Activated T-helper 1 cell treated with anti-CD3 and anti-CD28 coated beads, Interleukin-12 subunit alpha, Interleukin-12 subunit beta, Interleukin-2, Interleukin-4 antibody, amounts not matched to agents 30 ng/mL and 10 ng/mL and 1 ng/mL, durations not matched to agents 14 hours and 24 hours and 36 hours (primary cell): ENCODE results near the gene CMSS1. TPM values are rescaled to one million over a fixed set of nuclear protein-coding genes. Genes with fewer than 3 reads are reported as not detected.
A peak's percentile ranks its signal among the peaks of the same experiment; 100 is the strongest.

Experiments
- DNase-seq: peaks from one replicate; pipeline ENCODE4 v3.0.0; 2021; ENCODE audit warnings: low spot score
- H3K27ac Mint-ChIP-seq: one replicate; pipeline ENCODE4 v1.8.0; 2021; ENCODE audit warnings: mild to moderate bottlenecking, mixed read lengths
- H3K27me3 Mint-ChIP-seq: one replicate; pipeline ENCODE4 v1.8.0; 2022; ENCODE audit warnings: mild to moderate bottlenecking, moderate library complexity, mixed read lengths; ENCODE audit not compliant: insufficient read depth
- H3K36me3 Mint-ChIP-seq: one replicate; pipeline ENCODE4 v1.8.0; 2021; ENCODE audit warnings: low read depth, mixed read lengths
- H3K4me1 Mint-ChIP-seq: one replicate; pipeline ENCODE4 v1.8.0; 2021; ENCODE audit warnings: low read depth, mixed read lengths
- H3K4me3 Mint-ChIP-seq: one replicate; pipeline ENCODE4 v1.8.0; 2021; ENCODE audit warnings: mild to moderate bottlenecking, moderate library complexity, mixed read lengths
- H3K9me3 Mint-ChIP-seq: one replicate; pipeline ENCODE4 v1.8.0; 2021; ENCODE audit warnings: mixed read lengths
- intact Hi-C: fragments of 100-400 bp; cut with micrococcal nuclease; formaldehyde crosslinking; loops from one replicate; pipeline ENCODE4 v1.15.1; 2024
- total RNA-seq: library from RNA; stranded (reverse); gene quantifications from 2 replicates; pipeline ENCODE4 v1.2.3, GENCODE V29; 2022

CMSS1 gene
- total RNA-seq, 1 donor from 2014 or later: 108 TPM

DNA sequence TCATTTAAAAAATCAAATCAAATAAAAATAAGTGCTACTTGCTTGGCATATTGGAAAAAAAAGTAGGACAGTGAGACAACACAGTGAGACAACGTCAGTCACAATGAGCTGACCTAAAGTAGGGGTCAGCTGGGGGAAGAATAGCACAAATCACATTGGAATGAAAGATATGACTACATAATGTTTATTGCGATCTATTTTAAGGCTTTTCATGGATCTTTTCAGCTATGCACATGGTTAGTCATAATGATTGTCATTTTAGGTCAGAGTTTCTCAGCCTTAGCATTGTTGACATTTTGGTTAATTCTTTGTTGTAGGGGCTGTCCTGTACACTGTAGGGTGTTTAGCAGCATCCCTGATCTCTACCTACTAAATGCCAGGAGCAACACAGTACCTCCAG, 44.5 kb downstream of the CMSS1 start:
- intact Hi-C loops: no loop called here
- Mint-ChIP-seq H3K4me1 (peaks cover 81% of the 10 kb centered on the region), H3K27ac (no peak overlapping the region), H3K4me3 (no peak overlapping the region), H3K9me3 (no peaks in the 10 kb centered on the region), H3K36me3 (peaks cover 31% of the 10 kb centered on the region), H3K27me3 (peaks cover 3% of the 10 kb centered on the region)
- no peak for DNase-seq

DNA sequence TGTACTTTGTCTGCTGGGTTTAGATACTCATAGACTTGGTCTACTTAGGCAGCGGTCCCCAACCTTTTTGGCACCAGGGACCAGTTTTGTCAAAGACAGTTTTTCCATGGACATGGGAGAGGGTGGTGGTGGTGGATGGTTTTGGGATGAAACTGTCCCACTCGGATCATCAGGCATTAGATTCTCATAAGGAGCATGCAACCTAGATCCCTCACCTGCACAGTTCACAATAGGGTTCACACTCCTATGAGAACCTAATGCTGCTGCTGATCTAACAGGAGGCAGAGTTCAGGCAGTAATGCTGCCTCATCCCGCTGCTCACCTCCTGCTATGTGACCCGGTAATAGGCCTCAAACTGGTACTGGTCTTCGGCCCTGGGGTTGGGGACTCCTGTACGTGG, 45.3 kb downstream of the CMSS1 start:
- Mint-ChIP-seq H3K27me3 (peaks cover 3% of the 10 kb centered on the region), H3K9me3 (no peaks in the 10 kb centered on the region), H3K36me3 (peaks cover 31% of the 10 kb centered on the region), H3K27ac (no peak overlapping the region), H3K4me1 (peaks cover 89% of the 10 kb centered on the region), H3K4me3 (no peak overlapping the region)
- DNase-seq: no peak
- intact Hi-C loops: no loop called here

DNA sequence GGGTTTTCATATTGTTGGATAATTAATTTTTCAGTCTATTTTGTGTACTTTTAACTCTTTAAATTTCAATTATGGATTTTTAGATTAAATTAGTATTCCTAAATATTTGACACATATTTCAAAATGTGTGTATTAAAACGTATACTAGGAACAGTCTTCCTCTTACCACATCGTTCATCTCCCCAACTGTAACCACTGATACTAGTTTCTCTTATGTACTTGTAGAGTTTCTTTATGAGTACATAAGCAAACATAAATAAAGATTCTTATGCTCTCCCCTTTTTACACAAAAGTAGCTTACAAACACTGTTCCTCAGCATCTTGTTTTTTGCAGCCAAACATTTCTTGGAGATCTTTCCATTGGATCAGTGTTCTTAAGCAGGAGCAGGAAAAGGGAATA, 45.9 kb downstream of the CMSS1 start:
- Mint-ChIP-seq H3K9me3 (no peaks in the 10 kb centered on the region), H3K4me3 (peak overlapping the region; percentile 44), H3K27ac (peak overlapping the region; percentile 74), H3K4me1 (peaks cover 94% of the 10 kb centered on the region), H3K36me3 (peaks cover 29% of the 10 kb centered on the region), H3K27me3 (peaks cover 3% of the 10 kb centered on the region)
- intact Hi-C loops: no loop called here
- DNase-seq: no peak

DNA sequence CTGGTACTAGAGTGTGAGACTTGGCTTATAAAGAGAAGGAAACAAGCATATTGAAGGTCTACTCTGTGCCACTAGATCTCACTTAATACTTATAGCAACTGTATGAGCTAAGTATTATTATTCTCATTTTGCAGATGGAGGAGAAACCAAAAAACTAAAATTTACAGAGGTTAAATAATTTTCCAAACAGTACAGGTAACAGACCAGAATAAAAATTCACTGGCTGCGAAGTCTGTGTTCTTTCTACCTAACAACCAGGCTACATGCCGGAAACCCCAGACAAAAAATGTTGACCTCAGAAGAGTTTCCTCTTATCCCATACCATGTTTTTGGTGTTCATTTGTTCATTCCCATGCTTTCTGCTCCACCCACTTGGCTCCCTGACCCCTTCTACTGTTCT, 46.6 kb downstream of the CMSS1 start:
- intact Hi-C loops: no loop called here
- no peak for DNase-seq
- H3K4me1 Mint-ChIP-seq: peaks cover 94% of the 10 kb centered on the region
- peaks cover 3% of the 10 kb centered on the region for H3K27me3 Mint-ChIP-seq
- no peak overlapping the region for H3K27ac Mint-ChIP-seq
- no peaks in the 10 kb centered on the region for H3K9me3 Mint-ChIP-seq
- peak overlapping the region; percentile 44 for H3K4me3 Mint-ChIP-seq
- peaks cover 24% of the 10 kb centered on the region for H3K36me3 Mint-ChIP-seq

DNA sequence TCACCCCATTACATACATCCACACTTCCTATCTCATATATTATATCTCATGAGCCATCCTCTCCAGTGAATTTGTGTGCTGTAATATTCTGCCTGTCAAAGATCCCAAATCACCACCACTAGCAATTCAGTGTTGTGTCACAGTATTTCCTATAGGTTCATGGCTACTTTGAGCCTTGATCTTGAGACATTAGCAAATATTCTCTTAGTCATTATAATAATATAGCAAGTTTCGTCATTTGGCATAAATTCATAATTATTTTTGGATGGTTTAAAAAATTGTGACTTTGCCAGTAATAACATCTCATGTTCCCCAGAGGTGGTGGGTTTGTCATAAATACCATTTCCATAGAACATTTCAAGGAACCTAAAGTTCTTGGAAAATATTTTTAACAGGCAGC, 47.7 kb downstream of the CMSS1 start:
- Mint-ChIP-seq H3K36me3 (peaks cover 30% of the 10 kb centered on the region), H3K27me3 (peaks cover 3% of the 10 kb centered on the region), H3K9me3 (no peaks in the 10 kb centered on the region), H3K27ac (no peak overlapping the region), H3K4me1 (peaks cover 95% of the 10 kb centered on the region), H3K4me3 (no peak overlapping the region)
- no peak for DNase-seq
- intact Hi-C loops: no loop called here

DNA sequence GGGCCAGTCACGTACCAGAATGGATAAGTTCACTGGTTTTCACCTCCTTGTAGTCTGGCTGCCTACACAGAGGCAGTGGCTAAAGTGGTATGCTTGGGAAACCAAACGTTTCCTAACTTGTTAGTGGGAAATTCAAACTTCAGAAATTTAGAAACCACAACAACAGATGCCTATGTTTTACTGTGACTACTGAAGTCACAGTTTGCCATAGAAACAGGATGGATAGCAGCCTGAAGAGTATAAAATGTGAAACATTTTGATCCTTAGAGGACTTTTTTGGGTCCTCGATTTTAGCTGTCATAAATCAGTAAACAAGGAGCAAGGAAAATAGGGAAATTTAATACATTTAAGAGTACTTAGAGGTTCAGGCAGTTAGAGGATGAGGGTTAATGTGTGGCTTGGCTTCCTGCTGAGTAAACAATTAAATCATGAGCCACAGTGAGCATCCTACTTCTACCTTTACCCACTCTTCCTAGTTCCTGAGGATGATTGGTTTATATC, 48.6 kb downstream of the CMSS1 start:
- Mint-ChIP-seq H3K4me3 (peak overlapping the region; percentile 70), H3K27me3 (no peaks in the 10 kb centered on the region), H3K27ac (peak overlapping the region; percentile 92), H3K9me3 (no peaks in the 10 kb centered on the region), H3K36me3 (peaks cover 31% of the 10 kb centered on the region), H3K4me1 (peaks cover 95% of the 10 kb centered on the region)
- DNase-seq: peak; percentile 30
- intact Hi-C loops: loop anchor here (1.0 to 2.0 kb wide), 3 partner anchors 9 to 221 kb away; no protein-coding TSS in a partner anchor

DNA sequence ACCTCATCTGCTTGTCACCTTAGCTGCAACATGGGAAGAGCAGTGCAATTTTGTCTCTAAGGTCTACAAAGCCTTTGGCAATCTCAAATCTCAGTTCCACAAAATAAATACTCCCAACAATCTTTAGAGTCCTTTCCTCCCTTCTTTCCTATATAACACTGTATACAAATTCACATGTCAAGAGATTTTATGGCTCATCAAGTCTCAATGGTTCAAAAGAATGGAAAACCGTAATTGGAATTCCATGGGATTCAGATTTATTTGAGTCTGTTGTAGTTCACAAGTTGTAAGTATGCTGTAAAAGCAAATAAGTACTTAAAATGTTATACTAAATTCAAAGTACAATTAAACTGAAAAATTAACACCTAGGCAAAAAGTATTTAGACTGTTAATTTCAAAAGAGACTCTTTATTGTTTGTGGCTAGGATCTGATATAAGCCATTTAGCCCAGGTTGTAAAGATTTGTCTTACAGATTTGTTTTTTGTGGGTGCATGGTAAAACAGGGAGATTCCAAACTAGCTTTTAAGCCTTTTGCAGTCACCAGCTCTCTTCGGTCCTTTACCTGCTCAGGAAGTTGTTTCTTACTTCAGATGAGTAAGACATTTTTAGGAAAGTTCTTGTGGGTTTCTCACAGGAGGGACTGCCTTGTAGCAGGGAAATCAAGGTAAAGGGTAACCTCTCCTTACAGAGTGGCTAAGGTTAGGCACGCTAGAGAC, 50.1 kb downstream of the CMSS1 start:
- Mint-ChIP-seq H3K27ac (peak overlapping the region; percentile 92), H3K27me3 (no peaks in the 10 kb centered on the region), H3K4me1 (peaks cover 99% of the 10 kb centered on the region), H3K4me3 (peak overlapping the region; percentile 70), H3K9me3 (no peaks in the 10 kb centered on the region), H3K36me3 (peaks cover 34% of the 10 kb centered on the region)
- intact Hi-C loops: loop anchor here (1.0 to 2.0 kb wide), 2 partner anchors 9 to 205 kb away; no protein-coding TSS in a partner anchor
- peak; percentile 22 for DNase-seq

DNA sequence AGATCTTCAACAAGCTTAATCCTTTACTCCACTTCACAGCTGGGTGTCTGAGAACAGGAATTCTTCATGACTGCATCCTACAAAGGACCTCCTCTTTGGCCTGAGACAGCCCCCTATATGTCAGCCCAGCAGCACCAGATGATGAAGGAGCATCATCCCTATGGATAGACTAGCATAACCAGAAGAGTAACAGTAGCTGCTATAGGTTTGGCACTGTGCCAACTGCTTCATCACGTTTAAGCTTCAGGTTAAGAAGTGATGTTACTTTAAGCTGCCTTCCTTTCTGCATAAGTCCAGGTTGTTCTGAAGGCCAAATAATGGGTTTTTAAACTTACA, 50.6 kb downstream of the CMSS1 start:
- Mint-ChIP-seq H3K4me1 (peaks cover 97% of the 10 kb centered on the region), H3K27ac (peak overlapping the region; percentile 92), H3K36me3 (peaks cover 31% of the 10 kb centered on the region), H3K9me3 (no peaks in the 10 kb centered on the region), H3K4me3 (peak overlapping the region; percentile 70), H3K27me3 (no peaks in the 10 kb centered on the region)
- intact Hi-C loops: loop anchor here (1.0 kb wide), 1 partner anchor 8 kb away; no protein-coding TSS in a partner anchor
- DNase-seq: peak; percentile 7

DNA sequence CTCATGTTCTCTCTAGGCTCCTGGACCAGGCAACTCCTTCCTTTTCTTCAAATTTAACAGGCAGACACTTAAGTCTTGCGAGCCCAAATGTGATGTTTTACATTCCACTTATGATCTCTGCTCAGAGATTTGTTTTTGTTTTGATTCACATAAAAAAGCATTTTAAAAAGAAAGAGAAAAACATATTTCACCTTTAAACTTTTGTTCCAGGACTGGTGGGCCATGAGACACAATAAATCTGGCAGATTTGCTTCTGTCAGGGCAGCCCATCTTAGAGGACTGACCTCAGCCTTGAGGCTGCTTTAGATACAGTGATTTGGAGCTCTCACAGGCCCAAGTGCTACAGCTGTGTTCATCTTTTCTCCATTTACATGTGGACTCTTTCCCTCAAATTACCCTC, 52.0 kb downstream of the CMSS1 start:
- Mint-ChIP-seq H3K27me3 (no peaks in the 10 kb centered on the region), H3K4me1 (peaks cover 95% of the 10 kb centered on the region)

DNA sequence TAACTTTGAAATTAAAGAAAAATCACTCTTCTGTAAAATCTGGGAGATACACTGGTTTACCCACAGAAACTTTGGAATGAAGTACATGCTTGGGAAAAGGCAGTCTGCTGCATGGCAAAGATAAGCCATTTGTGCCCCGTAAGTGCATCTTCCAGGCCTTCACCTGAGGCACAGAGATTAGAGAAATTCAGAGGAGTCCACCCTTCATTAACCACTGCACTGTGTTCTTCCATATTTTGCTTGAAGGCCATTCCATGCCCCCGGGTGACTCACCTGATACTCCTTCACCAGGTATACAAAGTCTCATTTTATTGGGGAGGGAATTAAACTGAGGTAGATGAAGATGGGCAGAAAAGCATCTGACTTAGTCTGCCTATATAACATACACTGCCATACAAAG, 53.0 kb downstream of the CMSS1 start:
- Mint-ChIP-seq H3K27me3 (no peaks in the 10 kb centered on the region), H3K36me3 (peaks cover 22% of the 10 kb centered on the region), H3K4me1 (peaks cover 89% of the 10 kb centered on the region), H3K27ac (no peak overlapping the region), H3K9me3 (no peaks in the 10 kb centered on the region), H3K4me3 (no peak overlapping the region)
- intact Hi-C loops: loop anchor here (10.0 kb wide), 1 partner anchor 1306 kb away; no protein-coding TSS in a partner anchor
- no peak for DNase-seq

More for the DNA sequence above, 52.0 kb downstream of the CMSS1 start:
- H3K9me3 Mint-ChIP-seq: no peaks in the 10 kb centered on the region
- H3K36me3 Mint-ChIP-seq: peaks cover 24% of the 10 kb centered on the region
- intact Hi-C loops: loop anchor here (10.0 kb wide), 1 partner anchor 1305 kb away; no protein-coding TSS in a partner anchor
- H3K4me3 Mint-ChIP-seq: no peak overlapping the region
- no peak for DNase-seq
- H3K27ac Mint-ChIP-seq: no peak overlapping the region

DNA sequence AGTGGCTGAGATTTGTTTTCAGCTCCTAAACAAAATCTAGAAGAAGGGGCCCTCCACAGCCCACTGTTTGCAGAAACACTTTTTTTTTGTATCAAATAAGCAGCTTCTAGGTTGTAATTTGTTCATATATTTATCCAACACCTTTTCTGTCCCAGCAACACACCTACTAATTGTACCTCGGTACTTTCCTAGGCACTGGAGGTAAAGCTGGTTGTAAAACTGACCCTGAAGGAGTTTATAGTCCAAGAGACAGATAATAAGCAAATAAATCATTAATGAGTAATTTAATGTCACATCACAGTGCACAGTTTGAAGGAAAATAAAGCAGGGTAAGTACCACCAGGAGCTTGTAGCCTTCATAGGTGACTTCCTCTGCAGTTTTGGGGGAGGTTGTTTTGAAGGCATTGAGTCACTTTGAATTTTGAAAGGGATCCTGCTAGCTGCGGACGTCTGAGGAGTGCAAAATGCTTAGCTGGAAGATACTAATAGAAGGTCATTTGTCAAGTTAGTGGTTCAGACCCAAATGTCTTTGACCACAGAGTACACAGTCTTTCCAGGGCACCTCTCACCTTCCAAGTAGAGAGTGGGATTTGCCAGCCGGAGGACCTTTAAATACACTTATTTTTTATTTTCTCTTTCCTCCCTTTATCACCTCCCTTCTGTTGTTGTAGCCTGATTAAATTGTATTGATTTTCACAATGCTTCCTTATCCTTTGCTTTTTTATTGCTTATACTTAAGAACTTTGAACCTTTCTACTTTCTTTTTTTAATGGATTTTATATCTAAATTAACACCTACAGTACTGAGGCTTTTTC, 53.8 kb downstream of the CMSS1 start:
- Mint-ChIP-seq H3K4me3 (no peak overlapping the region), H3K9me3 (no peaks in the 10 kb centered on the region), H3K27me3 (peaks cover 2% of the 10 kb centered on the region), H3K4me1 (peaks cover 85% of the 10 kb centered on the region), H3K36me3 (peaks cover 21% of the 10 kb centered on the region), H3K27ac (no peak overlapping the region)
- intact Hi-C loops: loop anchor here (10.0 kb wide), 1 partner anchor 1307 kb away; no protein-coding TSS in a partner anchor
- no peak for DNase-seq

DNA sequence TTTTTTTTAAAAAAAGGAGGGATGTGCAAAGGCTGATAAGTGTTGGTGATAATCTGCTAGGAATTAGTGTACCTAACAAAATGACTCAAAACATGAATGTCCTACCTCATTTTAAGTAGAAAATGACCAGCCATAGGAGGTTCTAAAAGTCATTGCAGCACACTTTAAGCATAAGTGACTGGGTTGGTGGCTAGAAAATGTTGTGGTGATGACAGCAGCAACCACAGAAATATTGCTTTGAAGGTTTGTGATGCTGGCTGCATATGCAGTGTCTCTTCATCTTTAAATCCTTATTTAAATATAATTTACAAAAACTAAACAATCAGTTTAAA, 55.2 kb downstream of the CMSS1 start:
- intact Hi-C loops: loop anchor here (1.0 to 10.0 kb wide), 2 partner anchors 17 to 1308 kb away; no protein-coding TSS in a partner anchor
- no peaks in the 10 kb centered on the region for H3K9me3 Mint-ChIP-seq
- H3K27ac Mint-ChIP-seq: peak overlapping the region; percentile 68
- H3K27me3 Mint-ChIP-seq: peaks cover 7% of the 10 kb centered on the region
- H3K4me3 Mint-ChIP-seq: peak overlapping the region; percentile 53
- DNase-seq: peak; percentile 22
- H3K4me1 Mint-ChIP-seq: peaks cover 82% of the 10 kb centered on the region
- peaks cover 23% of the 10 kb centered on the region for H3K36me3 Mint-ChIP-seq
